ENCODE measurements around the gene DIS3L2. TPM values are rescaled to one million over a fixed set of nuclear protein-coding genes. Genes with fewer than 3 reads are reported as not detected.
A peak's percentile ranks its signal among the peaks of the same experiment; 100 is the strongest.

DIS3L2 gene
- total RNA-seq, 1 donor from 2014 or later, result 17.0 TPM

- no peak for TF ChIP-seq CTCF (IDR thresholded peaks at IDR 0.05; ENCODE audit: borderline replicate concordance)
- Histone ChIP-seq H3K4me1 (peaks cover 34% of the 10 kb centered on the region), H3K4me3 (no peak overlapping the region), H3K9me3 (replicated peaks) (no peaks in the 10 kb centered on the region), H3K27me3 (ENCODE audit: low read depth) (peaks cover 58% of the 10 kb centered on the region), H3K36me3 (no peaks in the 10 kb centered on the region), H3K27ac (replicated peaks) (peak overlapping the region; percentile 81)
- intact Hi-C loops (cut with micrococcal nuclease), result no loop called here
- peak; percentile 74 for DNase-seq
Measured at GRCh38 chr2:231930593-231931281, 30.8 kb upstream of the DIS3L2 start.

- no peak for TF ChIP-seq CTCF (IDR thresholded peaks at IDR 0.05; ENCODE audit: borderline replicate concordance)
- DNase-seq, result peak; percentile 46
- no peak overlapping the region for H3K4me3 ChIP-seq
- intact Hi-C loops (cut with micrococcal nuclease), result no loop called here
- H3K9me3 ChIP-seq (replicated peaks), result no peaks in the 10 kb centered on the region
- H3K27me3 ChIP-seq (ENCODE audit: low read depth), result peaks cover 50% of the 10 kb centered on the region
- peak overlapping the region; percentile 81 for H3K27ac ChIP-seq (replicated peaks)
- H3K4me1 ChIP-seq, result peaks cover 26% of the 10 kb centered on the region
- H3K36me3 ChIP-seq, result no peaks in the 10 kb centered on the region
Measured at GRCh38 chr2:231931481-231931915, 30.0 kb upstream of the DIS3L2 start.

- intact Hi-C loops (cut with micrococcal nuclease), result no loop called here
- Histone ChIP-seq H3K27me3 (ENCODE audit: low read depth) (peaks cover 39% of the 10 kb centered on the region), H3K9me3 (replicated peaks) (no peaks in the 10 kb centered on the region), H3K27ac (replicated peaks) (peak overlapping the region; percentile 81), H3K36me3 (no peaks in the 10 kb centered on the region), H3K4me1 (peaks cover 16% of the 10 kb centered on the region), H3K4me3 (no peak overlapping the region)
- TF ChIP-seq CTCF (IDR thresholded peaks at IDR 0.05; ENCODE audit: borderline replicate concordance), result no peak
- no peak for DNase-seq
Measured at GRCh38 chr2:231932711-231932970, 28.9 kb upstream of the DIS3L2 start.

- Histone ChIP-seq H3K4me3 (no peak overlapping the region), H3K9me3 (replicated peaks) (no peaks in the 10 kb centered on the region), H3K36me3 (no peaks in the 10 kb centered on the region), H3K27me3 (ENCODE audit: low read depth) (peaks cover 33% of the 10 kb centered on the region), H3K4me1 (peaks cover 16% of the 10 kb centered on the region), H3K27ac (replicated peaks) (peak overlapping the region; percentile 81)
- no peak for DNase-seq
- intact Hi-C loops (cut with micrococcal nuclease), result no loop called here
- TF ChIP-seq CTCF (IDR thresholded peaks at IDR 0.05; ENCODE audit: borderline replicate concordance), result no peak
Measured at GRCh38 chr2:231932985-231933915, 28.3 kb upstream of the DIS3L2 start.

- H3K27me3 ChIP-seq (ENCODE audit: low read depth), result peaks cover 26% of the 10 kb centered on the region
- no peaks in the 10 kb centered on the region for H3K36me3 ChIP-seq
- intact Hi-C loops (cut with micrococcal nuclease), result no loop called here
- H3K27ac ChIP-seq (replicated peaks), result peak overlapping the region; percentile 73
- H3K4me3 ChIP-seq, result no peak overlapping the region
- TF ChIP-seq CTCF (IDR thresholded peaks at IDR 0.05; ENCODE audit: borderline replicate concordance), result no peak
- H3K4me1 ChIP-seq, result peaks cover 16% of the 10 kb centered on the region
- H3K9me3 ChIP-seq (replicated peaks), result no peaks in the 10 kb centered on the region
- peak; percentile 76 for DNase-seq
Measured at GRCh38 chr2:231933916-231934401, 27.6 kb upstream of the DIS3L2 start.

Measured in left ventricle myocardium inferior (tissue), 1 donor.